Midbrain (tissue), 1 donor: ENCODE measurements around the gene ACSL5.
"Not testable (repeated sequence)": the region's sequence is repeated elsewhere in the genome, so short reads cannot be mapped to it uniquely, and the experiment has no call there.

Experiments used
- DNase-seq: peaks from one replicate; lab custom pipeline; 2025; lab: John Stamatoyannopoulos, UW

The ACSL5 gene

GRCh38 chr10:112375721-112376395 is 1.9 kb downstream of the ACSL5 start:
- no peak for DNase-seq

DNA sequence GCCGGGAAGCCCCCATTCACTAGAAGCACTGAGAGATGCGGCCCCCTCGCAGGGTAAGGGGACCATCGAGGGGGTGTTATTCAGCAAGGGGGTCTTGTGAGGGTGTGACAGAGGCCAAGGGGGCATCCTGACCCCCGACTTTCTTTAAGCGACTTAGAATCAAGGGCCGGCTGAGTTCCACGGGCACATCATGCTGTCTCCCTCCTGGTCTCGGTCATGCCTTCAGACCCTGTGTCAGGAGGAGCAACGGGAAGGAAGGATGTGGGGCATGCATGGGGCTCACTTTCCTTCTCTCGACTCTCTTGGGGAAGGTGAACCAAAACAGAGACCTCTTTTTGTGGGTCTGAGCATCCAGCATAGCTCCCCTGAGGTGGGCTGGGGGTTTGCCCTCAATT is 2.5 kb downstream of the ACSL5 start:
- no peak for DNase-seq

- DNase-seq, result not testable (repeated sequence)
Measured at GRCh38 chr10:112377116-112377515, 3.2 kb downstream of the ACSL5 start.

GRCh38 chr10:112379635-112380296 is 5.8 kb downstream of the ACSL5 start:
- DNase-seq, result no peak

- DNase-seq, result no peak
Measured at GRCh38 chr10:112382515-112383235, 8.8 kb downstream of the ACSL5 start.

DNA sequence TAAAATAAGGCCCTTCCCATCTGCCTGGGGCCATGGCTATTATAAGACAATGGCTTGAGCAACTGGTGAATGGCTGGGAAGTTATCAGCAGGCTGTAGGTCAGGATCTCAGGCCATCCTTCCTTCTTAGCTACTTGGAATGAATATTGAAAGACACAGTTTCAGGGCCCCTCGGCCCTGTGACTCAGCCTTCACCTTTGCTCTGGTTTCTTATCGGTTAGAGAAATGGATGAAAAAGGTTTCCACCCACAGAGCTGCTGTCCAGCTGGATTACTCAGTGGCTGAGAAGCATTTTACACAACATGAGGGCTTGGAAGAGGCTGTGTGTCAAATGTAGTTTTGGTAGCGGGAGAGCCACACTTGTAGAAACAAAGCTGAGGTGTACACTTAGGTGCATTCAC is 9.4 kb downstream of the ACSL5 start:
- no peak for DNase-seq

- DNase-seq, result no peak
Measured at GRCh38 chr10:112384141-112384540, 10.2 kb downstream of the ACSL5 start.

DNA sequence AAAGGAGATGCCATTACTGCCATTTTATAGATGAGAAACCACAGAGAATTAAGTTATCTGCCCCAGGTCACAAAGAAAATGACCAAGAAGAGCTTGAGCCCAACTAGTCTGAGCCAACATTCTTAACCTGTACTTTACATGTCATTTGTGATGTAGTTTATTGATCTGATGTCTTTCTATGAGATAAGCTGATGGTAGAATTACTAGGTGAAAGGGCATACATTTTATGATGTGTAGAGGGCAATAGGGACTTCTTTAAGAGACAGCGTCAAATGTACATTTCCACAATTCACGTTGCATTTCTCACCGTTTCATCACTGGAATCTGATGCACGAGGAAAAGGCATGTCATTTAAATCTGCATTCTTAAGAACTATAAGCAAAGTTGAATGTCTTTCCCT is 11.3 kb downstream of the ACSL5 start:
- no peak for DNase-seq

- not testable (repeated sequence) for DNase-seq
Measured at GRCh38 chr10:112388056-112388455, 14.1 kb downstream of the ACSL5 start.

GRCh38 chr10:112388548-112388947 is 14.6 kb downstream of the ACSL5 start:
- no peak for DNase-seq

DNA sequence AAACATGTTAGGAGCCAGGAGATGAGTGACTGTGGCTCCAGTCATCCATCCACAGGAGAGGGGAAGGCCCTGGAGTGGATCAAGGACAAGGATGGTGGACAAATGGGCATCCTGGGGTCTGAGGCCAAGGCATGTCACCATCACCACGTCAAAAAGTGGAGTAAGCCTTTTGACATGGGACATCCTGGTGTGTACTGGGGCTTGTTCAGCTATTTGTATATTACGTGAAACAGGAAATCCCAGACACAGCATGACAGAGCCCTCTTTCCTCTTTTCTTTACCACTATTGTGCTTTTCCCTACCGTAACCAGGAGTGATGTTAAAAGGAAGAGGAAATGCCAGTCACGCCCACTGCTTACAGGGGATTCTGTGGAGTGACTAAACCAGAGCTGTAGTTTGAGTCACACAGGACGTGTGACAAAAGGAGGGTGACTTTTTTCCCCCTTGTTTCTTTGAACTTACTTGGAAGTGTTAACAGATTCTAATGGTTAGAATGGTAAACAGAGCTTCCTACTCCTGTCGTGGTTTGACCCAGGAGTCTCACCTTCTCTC is 15.4 kb downstream of the ACSL5 start:
- DNase-seq, result no peak

GRCh38 chr10:112390125-112390703 is 16.3 kb downstream of the ACSL5 start:
- DNase-seq, result no peak

DNA sequence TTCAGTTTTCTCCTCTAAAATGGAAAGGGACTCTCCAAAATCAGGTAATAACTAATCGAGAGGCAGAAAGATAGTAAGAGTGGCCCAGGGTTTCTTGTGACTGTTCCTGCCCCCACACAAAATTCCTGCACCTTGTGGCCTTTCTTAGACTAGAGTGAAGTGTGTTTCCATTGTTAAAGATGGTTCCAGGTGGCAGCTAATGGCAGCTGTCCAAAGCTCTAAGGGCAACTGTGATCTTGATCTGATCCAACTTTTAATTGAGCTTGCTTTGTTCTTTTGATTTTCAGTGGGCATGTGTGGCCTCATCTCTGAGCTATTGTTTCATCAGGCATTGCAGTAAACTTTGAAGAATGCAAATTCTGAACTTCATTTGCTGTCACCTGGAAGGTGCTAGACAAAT is 19.4 kb downstream of the ACSL5 start:
- DNase-seq, result no peak

DNA sequence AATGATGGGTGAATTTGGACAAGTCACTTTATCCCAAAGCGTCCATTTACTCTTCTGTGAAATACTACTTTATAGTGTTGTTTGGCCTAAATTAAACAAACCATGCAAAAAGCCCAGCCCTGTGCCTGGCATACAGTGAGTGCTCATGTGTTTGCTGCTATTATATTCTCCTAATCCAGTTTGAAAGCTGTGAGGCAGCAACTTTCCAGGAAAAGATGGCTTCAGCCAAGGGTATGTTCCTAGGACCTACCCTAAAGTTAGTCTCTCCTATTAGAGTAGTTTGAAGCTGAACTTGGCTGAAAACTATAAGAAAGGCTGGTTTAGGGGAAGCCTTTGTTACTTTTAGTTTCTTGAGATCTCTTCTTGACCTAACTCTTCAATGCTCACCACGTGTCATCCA is 19.9 kb downstream of the ACSL5 start:
- no peak for DNase-seq

- DNase-seq, result no peak
Measured at GRCh38 chr10:112394475-112394875, 20.6 kb downstream of the ACSL5 start.

DNA sequence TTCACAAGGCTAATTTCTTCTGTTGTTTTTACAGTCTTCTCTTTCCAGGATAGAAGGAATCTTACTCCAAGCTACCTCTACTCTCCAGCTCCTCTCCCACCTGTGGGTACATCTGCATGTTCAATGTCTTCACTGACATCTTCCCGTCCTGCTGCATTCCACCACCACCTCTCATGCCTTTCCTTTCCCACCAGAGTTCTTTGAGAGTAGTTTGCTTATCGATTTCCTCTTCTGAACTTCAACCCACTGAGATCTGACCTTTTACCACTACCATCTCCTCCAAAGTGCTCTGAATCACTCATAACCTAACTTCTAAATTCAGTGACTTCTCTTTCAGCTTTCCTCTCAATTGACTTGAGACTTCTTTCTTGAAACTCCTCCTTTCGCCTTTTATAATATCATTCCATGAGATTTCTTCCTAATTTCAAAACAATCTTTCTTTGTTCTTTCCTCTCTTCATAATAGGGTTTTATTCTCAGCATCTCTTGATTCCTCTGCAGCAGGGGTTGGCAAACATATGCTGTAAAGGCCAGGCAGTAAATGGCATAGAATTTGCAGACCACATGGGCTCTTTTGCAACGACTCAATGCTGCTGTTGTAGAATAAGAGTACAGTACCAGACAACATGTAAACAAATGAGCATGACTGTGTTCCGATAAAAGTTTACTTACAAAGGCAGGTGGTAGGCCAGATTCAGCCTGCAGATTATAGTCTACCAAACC is 22.1 kb downstream of the ACSL5 start:
- no peak for DNase-seq

DNA sequence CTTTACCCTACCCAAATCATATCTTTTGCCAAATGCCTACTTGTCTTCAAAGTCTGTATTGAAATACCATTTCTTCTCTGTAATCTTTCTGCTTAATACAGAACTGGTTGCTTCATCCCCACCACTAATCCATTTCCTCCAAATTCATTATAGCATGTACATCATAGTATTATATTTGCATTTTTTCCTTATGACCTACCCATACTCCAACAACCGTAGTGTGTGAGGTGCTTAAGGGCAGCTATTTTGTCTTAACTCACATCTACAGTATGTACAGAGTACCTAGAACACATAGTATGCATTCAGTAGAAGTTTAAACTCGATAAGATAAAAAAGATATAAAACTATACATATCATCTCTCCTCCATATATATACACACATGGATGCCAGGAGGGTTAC is 23.7 kb downstream of the ACSL5 start:
- no peak for DNase-seq

- no peak for DNase-seq
Measured at GRCh38 chr10:112402917-112403316, 29.0 kb downstream of the ACSL5 start.

GRCh38 chr10:112404617-112405016 is 30.7 kb downstream of the ACSL5 start:
- DNase-seq, result no peak

- DNase-seq, result not testable (repeated sequence)
Measured at GRCh38 chr10:112406806-112407205, 32.9 kb downstream of the ACSL5 start.

GRCh38 chr10:112407696-112408095 is 33.8 kb downstream of the ACSL5 start:
- DNase-seq, result no peak

- no peak for DNase-seq
Measured at GRCh38 chr10:112409299-112409698, 35.4 kb downstream of the ACSL5 start.
